AG04450 (cell line): ENCODE measurements around the gene PARD6G. TPM values are rescaled to one million over a fixed set of nuclear protein-coding genes. Genes with fewer than 3 reads are reported as not detected.

Source experiments
- CTCF ChIA-PET: fragments of 300-600, 350-600 bp; formaldehyde crosslinking; extraction: SDS; loops from one replicate; lab custom pipeline; 2022; ENCODE audit warnings: antibody characterized with exemption, inconsistent platforms; lab: Charles Lee
- POLR2A ChIA-PET: fragments of 350-600 bp; formaldehyde crosslinking; extraction: SDS; loops from one replicate; lab custom pipeline; 2021; ENCODE audit warnings: antibody characterized with exemption, inconsistent platforms; lab: Yijun Ruan, JAX
- DNase-seq: peaks from one replicate; pipeline ENCODE4 v3.0.0-alpha.2; 2011; ENCODE audit warnings: low read depth, low spot score
- H3K27ac ChIP-seq: one replicate; pipeline ENCODE4 v1.5.1; 2012; ENCODE audit warnings: low read depth, low read length, control low read depth
- H3K27me3 ChIP-seq: one replicate; pipeline ENCODE4 v1.6.0; 2012; ENCODE audit warnings: low read length; ENCODE audit not compliant: control insufficient read depth, insufficient read depth
- H3K4me3 ChIP-seq: 2 replicates; pipeline ENCODE4 v1.5.1; 2011; ENCODE audit warnings: mild to moderate bottlenecking, low read depth, low read length, control low read depth
- H3K9me3 ChIP-seq: 2 replicates; pipeline ENCODE4 v1.5.1; 2012; ENCODE audit warnings: low read length; ENCODE audit not compliant: control insufficient read depth, insufficient read depth
- CTCF ChIP-seq: IDR thresholded peaks from 2 replicates; pipeline ENCODE4 v1.5.1; 2011; ENCODE audit warnings: low read depth, low read length, control low read depth, inconsistent platforms
- polyA plus RNA-seq: library from polyadenylated mRNA; depleted of rRNA; stranded (reverse); fragments of >200 nt; gene quantifications from 2 replicates; pipeline ENCODE4 v1.2.3, GENCODE V29; 2011

PARD6G gene
- polyA plus RNA-seq, 1 experiment: 11.2 TPM

DNA sequence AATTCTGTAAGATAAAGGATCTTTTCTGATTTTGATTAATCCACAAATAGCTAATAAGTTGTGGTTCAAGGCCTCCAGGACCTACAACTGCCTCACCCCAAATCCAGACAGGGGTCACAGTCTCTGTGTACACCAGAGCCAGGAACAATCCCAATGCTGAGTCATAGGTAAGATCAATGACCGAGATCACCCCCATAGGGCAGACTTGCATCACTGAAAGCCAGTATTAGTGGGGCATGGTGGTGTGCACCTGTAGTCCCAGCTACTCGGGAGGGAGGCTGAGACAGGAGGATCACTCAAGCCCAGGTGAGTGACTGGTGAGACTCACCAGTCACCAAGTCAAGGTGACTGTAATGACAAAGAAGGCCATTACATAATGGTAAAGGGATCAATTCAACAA lies 12.9 kb downstream of the PARD6G start:
- TF ChIP-seq CTCF: no peak
- ChIA-PET POLR2A (no interaction called here), CTCF (no interaction called here)

DNA sequence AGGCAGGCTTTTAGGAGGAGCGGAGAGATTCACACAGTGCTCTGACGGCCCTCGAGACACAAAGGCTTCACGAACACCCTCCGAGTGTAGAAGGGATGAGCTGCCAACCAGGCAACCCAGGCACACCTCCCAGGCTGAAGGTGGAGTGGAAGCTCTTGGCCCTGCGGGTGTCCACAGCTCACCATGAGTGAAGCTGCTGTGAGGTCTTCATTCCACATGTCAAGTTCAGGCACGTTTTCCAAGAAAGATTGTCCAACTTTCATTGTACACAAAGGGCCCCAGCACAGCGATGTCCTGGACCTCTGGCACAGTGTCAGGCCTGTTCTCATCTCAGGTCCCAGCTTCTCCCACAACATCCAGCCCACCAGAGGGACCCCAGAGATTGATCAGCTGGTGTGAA lies 13.4 kb downstream of the PARD6G start:
- TF ChIP-seq CTCF: no peak
- H3K27me3 ChIP-seq: no peaks in the 10 kb centered on the region
- H3K9me3 ChIP-seq: no peaks in the 10 kb centered on the region
- H3K4me3 ChIP-seq: no peak overlapping the region
- ChIA-PET CTCF (interaction anchor here (1.1 kb wide), 1 partner anchor 76 kb away, joined by 3 read pairs; no protein-coding TSS in a partner anchor), POLR2A (no interaction called here)
- H3K27ac ChIP-seq: no peak overlapping the region
- no peak for DNase-seq

More for the DNA sequence above, 12.9 kb downstream of the PARD6G start:
- no peaks in the 10 kb centered on the region for H3K9me3 ChIP-seq
- no peak overlapping the region for H3K4me3 ChIP-seq
- DNase-seq: no peak
- H3K27me3 ChIP-seq: no peaks in the 10 kb centered on the region
- H3K27ac ChIP-seq: no peak overlapping the region

- no peaks in the 10 kb centered on the region for H3K27me3 ChIP-seq
- no peak overlapping the region for H3K4me3 ChIP-seq
- no peak overlapping the region for H3K27ac ChIP-seq
- no peak for DNase-seq
- ChIA-PET CTCF (interaction anchor here (1.1 kb wide), 1 partner anchor 76 kb away, joined by 3 read pairs; no protein-coding TSS in a partner anchor), POLR2A (no interaction called here)
- no peaks in the 10 kb centered on the region for H3K9me3 ChIP-seq
- no peak for TF ChIP-seq CTCF
Observed at GRCh38 chr18:80233201-80233835, 14.0 kb downstream of the PARD6G start.

DNA sequence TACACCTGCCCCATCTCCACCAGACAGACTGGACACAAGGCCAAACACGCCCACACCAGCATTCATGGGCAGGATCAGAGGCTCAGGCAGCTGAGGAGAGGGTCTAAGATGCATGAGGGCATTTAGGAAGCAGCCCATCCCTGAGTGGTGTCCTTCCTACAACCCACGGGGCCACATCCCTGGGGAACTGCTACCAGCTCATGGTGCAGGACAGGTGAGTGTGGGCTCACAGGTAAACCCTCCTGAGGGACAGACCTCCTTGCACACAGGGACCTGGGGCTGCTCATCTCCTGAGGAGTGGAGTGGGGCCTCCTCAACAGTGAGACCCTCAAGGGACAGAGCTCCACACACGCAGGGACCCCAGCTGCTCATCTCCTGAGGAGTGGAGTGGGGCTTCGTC lies 14.6 kb downstream of the PARD6G start:
- H3K4me3 ChIP-seq: no peak overlapping the region
- ChIA-PET CTCF (interaction anchor here (1.1 kb wide), 1 partner anchor 75 kb away, joined by 3 read pairs; no protein-coding TSS in a partner anchor), POLR2A (no interaction called here)
- no peaks in the 10 kb centered on the region for H3K27me3 ChIP-seq
- H3K27ac ChIP-seq: no peak overlapping the region
- no peaks in the 10 kb centered on the region for H3K9me3 ChIP-seq
- no peak for TF ChIP-seq CTCF
- DNase-seq: no peak

GRCh38 chr18:80232030-80232429 lies 15.3 kb downstream of the PARD6G start:
- DNase-seq: no peak
- Histone ChIP-seq H3K9me3 (no peaks in the 10 kb centered on the region), H3K27ac (no peak overlapping the region), H3K27me3 (no peaks in the 10 kb centered on the region), H3K4me3 (no peak overlapping the region)
- no peak for TF ChIP-seq CTCF
- ChIA-PET CTCF (interaction anchor here (0.9 kb wide), 1 partner anchor 62 kb away, joined by 3 read pairs; no protein-coding TSS in a partner anchor), POLR2A (no interaction called here)
